VCaP (cell line): ENCODE results near the gene NTN5.
"Not testable (repeated sequence)": the region's sequence is repeated elsewhere in the genome, so short reads cannot be mapped to it uniquely, and the experiment has no call there.

Source experiments
- H3K27ac ChIP-seq: fragments of 450-650 bp; 2 replicates; pipeline ENCODE4 v1.5.1; 2017
- TF ChIP-seq, protein P1 (sequence below): fragments of 450-650 bp; conservative IDR thresholded peaks from 2 replicates; pipeline ENCODE4 v1.5.1; 2017; ENCODE audit warnings: mild to moderate bottlenecking, moderate library complexity

Gene NTN5

DNA sequence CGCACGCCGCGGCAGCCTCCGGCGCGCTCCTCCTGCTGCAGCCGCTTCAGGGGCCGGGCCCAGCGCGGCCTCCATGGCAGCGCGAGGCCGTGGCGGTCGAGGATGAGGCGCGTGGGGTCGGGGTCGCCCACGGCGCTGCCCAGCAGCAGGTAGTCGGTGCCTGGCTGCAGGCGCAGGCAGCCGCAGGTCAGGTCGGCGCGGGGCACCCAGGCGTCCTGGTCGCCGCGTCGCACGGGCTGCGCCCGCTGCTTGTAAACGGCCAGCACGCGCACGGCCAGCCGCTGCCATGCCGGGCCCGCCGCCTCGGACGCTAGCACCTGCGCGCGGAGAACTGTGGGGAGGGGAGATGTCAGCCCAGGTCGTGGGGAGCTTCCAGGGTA, 11.1 kb downstream of the NTN5 start:
- no peak overlapping the region for H3K27ac ChIP-seq
- TF ChIP-seq, protein P1, sequence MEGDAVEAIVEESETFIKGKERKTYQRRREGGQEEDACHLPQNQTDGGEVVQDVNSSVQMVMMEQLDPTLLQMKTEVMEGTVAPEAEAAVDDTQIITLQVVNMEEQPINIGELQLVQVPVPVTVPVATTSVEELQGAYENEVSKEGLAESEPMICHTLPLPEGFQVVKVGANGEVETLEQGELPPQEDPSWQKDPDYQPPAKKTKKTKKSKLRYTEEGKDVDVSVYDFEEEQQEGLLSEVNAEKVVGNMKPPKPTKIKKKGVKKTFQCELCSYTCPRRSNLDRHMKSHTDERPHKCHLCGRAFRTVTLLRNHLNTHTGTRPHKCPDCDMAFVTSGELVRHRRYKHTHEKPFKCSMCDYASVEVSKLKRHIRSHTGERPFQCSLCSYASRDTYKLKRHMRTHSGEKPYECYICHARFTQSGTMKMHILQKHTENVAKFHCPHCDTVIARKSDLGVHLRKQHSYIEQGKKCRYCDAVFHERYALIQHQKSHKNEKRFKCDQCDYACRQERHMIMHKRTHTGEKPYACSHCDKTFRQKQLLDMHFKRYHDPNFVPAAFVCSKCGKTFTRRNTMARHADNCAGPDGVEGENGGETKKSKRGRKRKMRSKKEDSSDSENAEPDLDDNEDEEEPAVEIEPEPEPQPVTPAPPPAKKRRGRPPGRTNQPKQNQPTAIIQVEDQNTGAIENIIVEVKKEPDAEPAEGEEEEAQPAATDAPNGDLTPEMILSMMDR = no peak

GRCh38 chr19:48660852-48661710, 11.7 kb downstream of the NTN5 start:
- TF ChIP-seq, protein P1 = no peak
- H3K27ac ChIP-seq = no peak overlapping the region; the same call in 1 of the 2 replicates

DNA sequence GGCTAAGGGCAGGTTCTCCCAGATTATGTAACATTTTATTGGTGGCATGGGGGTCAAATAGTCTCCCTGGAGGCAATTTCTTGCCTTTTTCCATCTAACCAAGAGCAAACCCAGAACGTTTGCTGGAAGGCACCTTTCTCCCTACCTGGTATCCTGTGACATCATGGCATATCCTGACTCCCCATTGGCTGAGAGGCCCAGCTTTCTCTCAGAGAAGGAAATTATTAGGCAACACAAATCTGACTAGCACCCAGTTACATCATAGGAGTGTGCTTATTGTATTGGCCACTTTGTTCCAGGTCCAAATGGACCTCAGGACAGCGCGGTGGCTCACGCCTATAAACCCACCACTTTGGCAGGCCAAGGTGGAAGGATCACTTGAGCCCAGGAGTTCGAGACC, 13.0 kb downstream of the NTN5 start:
- no peak overlapping the region for H3K27ac ChIP-seq
- TF ChIP-seq, protein P1 = no peak

DNA sequence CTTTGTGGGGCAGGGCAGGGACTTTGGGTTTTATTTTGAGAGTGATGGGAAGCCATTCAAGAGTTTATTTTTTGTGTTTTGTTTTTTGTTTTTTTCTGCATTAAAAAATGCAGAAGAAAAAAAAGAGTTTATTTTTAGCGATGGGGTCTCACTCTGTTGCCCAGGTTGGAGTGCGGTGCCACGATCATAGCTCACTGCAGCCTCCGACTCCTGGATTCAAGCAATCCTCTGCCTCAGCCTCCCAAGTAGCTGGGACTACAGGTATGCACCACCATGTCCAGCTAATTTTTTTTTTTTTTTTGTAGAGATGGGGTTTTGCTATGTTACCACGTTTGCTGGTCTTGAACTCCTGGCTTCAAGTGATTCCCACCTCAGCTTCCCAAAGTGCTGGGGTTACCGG, 14.3 kb downstream of the NTN5 start:
- no peak overlapping the region for H3K27ac ChIP-seq
- TF ChIP-seq, protein P1 = no peak

- H3K27ac ChIP-seq = not testable (repeated sequence)
These were observed 15.0 kb downstream of the NTN5 start for GRCh38 chr19:48657828-48658227.

- TF ChIP-seq, protein P1 = no peak
- H3K27ac ChIP-seq = no peak overlapping the region
These were observed 15.9 kb downstream of the NTN5 start for GRCh38 chr19:48656840-48657474.

- no peak overlapping the region for H3K27ac ChIP-seq
- TF ChIP-seq, protein P1 = no peak
These were observed 18.3 kb downstream of the NTN5 start for GRCh38 chr19:48654299-48655059.
